K562 (cell line): Measurements from ENCODE around the gene ZCCHC24. TPM values are rescaled to one million over a fixed set of nuclear protein-coding genes. Genes with fewer than 3 reads are reported as not detected.

Experiments
- ARID2 ChIP-seq: fragments of 450-650 bp; IDR thresholded peaks from 2 replicates; pipeline ENCODE4 v1.6.1; 2017; ENCODE audit warnings: antibody characterized with exemption, mild to moderate bottlenecking
- ASH1L ChIP-seq: fragments of 450-650 bp; IDR thresholded peaks from 2 replicates; pipeline ENCODE4 v1.6.1; 2018; ENCODE audit warnings: borderline replicate concordance, mild to moderate bottlenecking, low read depth; ENCODE audit not compliant: partially characterized antibody
- HIVEP1 ChIP-seq: fragments of 250-450 bp; sonication (Bioruptor Pico); IDR thresholded peaks from 2 replicates; pipeline ENCODE4 v1.4.0; 2020; ENCODE audit warnings: mild to moderate bottlenecking
- IFI16 ChIP-seq: fragments of 250-450 bp; sonication (Bioruptor Pico); IDR thresholded peaks from 2 replicates; pipeline ENCODE4 v2.1.2; 2022; ENCODE audit warnings: mild to moderate bottlenecking, inconsistent platforms
- KDM2B ChIP-seq: fragments of 250-450 bp; sonication (Bioruptor Pico); IDR thresholded peaks from 2 replicates; pipeline ENCODE4 v1.8.0; 2021; ENCODE audit warnings: mild to moderate bottlenecking, moderate library complexity
- KDM4B ChIP-seq, 2 experiments: fragments of 450-650 bp in 1 of 2; sonication (generic) in 1 of 2; IDR thresholded peaks; 2 replicates each; pipeline ENCODE4 v1.6.1; 2016 to 2017; ENCODE audit warnings: borderline replicate concordance in 2 of 2, antibody characterized with exemption in 1 of 2, low read depth in 1 of 2, mild to moderate bottlenecking in 1 of 2
- KLF16 ChIP-seq: IDR thresholded peaks from 2 replicates; pipeline ENCODE4 v1.6.1; 2016; ENCODE audit warnings: antibody characterized with exemption
- MTF1 ChIP-seq: fragments of 250-450 bp; sonication (Bioruptor Pico); IDR thresholded peaks from 2 replicates; pipeline ENCODE4 v1.9.0; 2021; ENCODE audit warnings: moderate library complexity, mild to moderate bottlenecking, inconsistent platforms, borderline replicate concordance
- NFYB ChIP-seq: IDR thresholded peaks from 2 replicates; pipeline ENCODE4 v1.6.1; 2011; ENCODE audit warnings: mild to moderate bottlenecking, moderate library complexity; ENCODE audit not compliant: insufficient read length; ENCODE audit errors: extremely low read depth
- TBL1XR1 ChIP-seq, 2 experiments: IDR thresholded peaks; 2 replicates each; pipeline ENCODE4 v1.6.1; 2012; ENCODE audit warnings: improper control_type of control experiment in 2 of 2, low read length in 2 of 2, mild to moderate bottlenecking in 1 of 2
- ZNF23 ChIP-seq: fragments of 250-450 bp; sonication (Bioruptor Pico); IDR thresholded peaks from 2 replicates; pipeline ENCODE4 v1.4.0; 2020; ENCODE audit warnings: mild to moderate bottlenecking
- polyA plus RNA-seq, 8 experiments: library from polyadenylated mRNA; depleted of rRNA in 4 of 8; stranded (reverse) in 5 of 8; unstranded in 3 of 8; fragments of >200 nt; fragmentation: Nextera tagmentation in 2 of 8; fragmentation: Illumina TruSeq in 1 of 8; extraction: Ambion mirVana in 2 of 8; extraction: Trizol in 1 of 8; gene quantifications; 2 replicates each; pipeline versions ENCODE4 v1.2.1 to v1.2.3, GENCODE V29; 2011 to 2014; ENCODE audit warnings: inconsistent platforms in 1 of 8, missing spikeins in 1 of 8
- total RNA-seq, 7 experiments: library from RNA; depleted of rRNA in 6 of 7; stranded (reverse); fragments of >200 nt in 6 of 7; fragmentation: Illumina TruSeq in 2 of 7; extraction: Trizol in 2 of 7; gene quantifications; 2 replicates each; pipeline versions ENCODE4 v1.2.1 to v1.2.3, GENCODE V29; 2011 to 2021; ENCODE audit warnings: low replicate concordance in 1 of 7
- TF ChIP-seq, protein P1 (sequence below), 2 experiments: IDR thresholded peaks in 1 of 2; conservative IDR thresholded peaks in 1 of 2; 2 replicates each; pipeline ENCODE4 v1.6.1; 2016; ENCODE audit warnings: low read depth in 2 of 2, mild to moderate bottlenecking in 1 of 2, missing compliant biosample characterization in 1 of 2, missing genetic modification characterization in 1 of 2, moderate library complexity in 1 of 2
- TF ChIP-seq, protein P2 (sequence below): sonication (generic); formaldehyde crosslinking; IDR thresholded peaks from 2 replicates; pipeline ENCODE4 v1.9.0; 2022; ENCODE audit warnings: mild to moderate bottlenecking, missing genetic modification reagents
- TF ChIP-seq, protein P3 (sequence below), 2 experiments: fragments of 200-800 bp in 1 of 2; sonication (Bioruptor generic) in 1 of 2; sonication (generic) in 1 of 2; formaldehyde crosslinking in 1 of 2; IDR thresholded peaks in 1 of 2; conservative IDR thresholded peaks in 1 of 2; 2 replicates each; pipeline versions ENCODE4 v1.5.0 to v1.6.1; 2016 to 2020; ENCODE audit warnings: missing compliant biosample characterization in 1 of 2, missing genetic modification characterization in 1 of 2, missing genetic modification reagents in 1 of 2
- TF ChIP-seq, protein P4 (sequence below): fragments of 450-650 bp; formaldehyde crosslinking; IDR thresholded peaks from 2 replicates; pipeline ENCODE4 v1.4.0; 2020; ENCODE audit warnings: mild to moderate bottlenecking
- TF ChIP-seq, protein P5 (sequence below): IDR thresholded peaks from 3 replicates; pipeline ENCODE4 v1.6.1; 2011; ENCODE audit warnings: borderline replicate concordance, mild to moderate bottlenecking, moderate library complexity; ENCODE audit not compliant: insufficient read length; ENCODE audit errors: extremely low read depth
- TF ChIP-seq, protein P6 (sequence below): fragments of 450-650 bp; IDR thresholded peaks from 2 replicates; pipeline ENCODE4 v1.6.1; 2016; ENCODE audit warnings: missing biosample characterization, missing genetic modification characterization

ZCCHC24 gene
- total and polyA plus RNA-seq, 9 of the 15 experiments (the other 6 are each of a cell fraction or from before 2014, with no cell fraction given) = 0.84 to 11.0 (median 4.6) TPM

DNA sequence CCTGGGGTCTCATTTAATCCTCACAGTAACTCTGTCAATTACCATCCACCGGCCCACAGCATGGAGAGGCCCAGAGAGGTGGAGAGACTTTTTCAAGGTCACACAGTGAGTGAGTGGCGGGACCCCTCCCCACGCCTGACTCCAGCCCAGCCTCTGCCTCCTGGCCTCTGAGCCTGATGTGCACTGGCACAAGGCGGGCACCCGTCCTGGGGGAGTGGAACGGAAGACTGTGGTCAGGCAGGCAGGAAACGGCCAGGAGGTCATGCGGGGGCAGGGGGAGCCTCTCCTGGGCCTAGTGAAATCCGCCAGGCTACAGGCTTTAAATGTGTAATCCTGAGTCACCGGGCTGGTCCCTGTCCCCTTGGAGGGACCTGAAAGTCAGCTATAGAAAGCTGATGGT lies 32.2 kb downstream of the ZCCHC24 start (continued):
- TF ChIP-seq KDM4B (IDR thresholded peaks at IDR 0.05; ENCODE audit: borderline replicate concordance in 2 of 2, low read depth in 1 of 2) = no peak
- TF ChIP-seq KDM2B (CRISPR knock-in tag) = no peak
- TF ChIP-seq, protein P1, sequence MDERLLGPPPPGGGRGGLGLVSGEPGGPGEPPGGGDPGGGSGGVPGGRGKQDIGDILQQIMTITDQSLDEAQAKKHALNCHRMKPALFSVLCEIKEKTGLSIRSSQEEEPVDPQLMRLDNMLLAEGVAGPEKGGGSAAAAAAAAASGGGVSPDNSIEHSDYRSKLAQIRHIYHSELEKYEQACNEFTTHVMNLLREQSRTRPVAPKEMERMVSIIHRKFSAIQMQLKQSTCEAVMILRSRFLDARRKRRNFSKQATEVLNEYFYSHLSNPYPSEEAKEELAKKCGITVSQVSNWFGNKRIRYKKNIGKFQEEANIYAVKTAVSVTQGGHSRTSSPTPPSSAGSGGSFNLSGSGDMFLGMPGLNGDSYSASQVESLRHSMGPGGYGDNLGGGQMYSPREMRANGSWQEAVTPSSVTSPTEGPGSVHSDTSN (CRISPR knock-in tag; IDR thresholded peaks at IDR 0.05; ENCODE audit: low read depth) = no peak
- TF ChIP-seq, protein P1 (tag; conservative IDR thresholded peaks at IDR 0.05; ENCODE audit: low read depth) = no peak
- no peak for TF ChIP-seq TBL1XR1 (IDR thresholded peaks at IDR 0.05; ENCODE audit: low read length in 2 of 2)
- TF ChIP-seq, protein P2, sequence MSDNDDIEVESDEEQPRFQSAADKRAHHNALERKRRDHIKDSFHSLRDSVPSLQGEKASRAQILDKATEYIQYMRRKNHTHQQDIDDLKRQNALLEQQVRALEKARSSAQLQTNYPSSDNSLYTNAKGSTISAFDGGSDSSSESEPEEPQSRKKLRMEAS (CRISPR knock-in tag) = no peak
- TF ChIP-seq, protein P3, sequence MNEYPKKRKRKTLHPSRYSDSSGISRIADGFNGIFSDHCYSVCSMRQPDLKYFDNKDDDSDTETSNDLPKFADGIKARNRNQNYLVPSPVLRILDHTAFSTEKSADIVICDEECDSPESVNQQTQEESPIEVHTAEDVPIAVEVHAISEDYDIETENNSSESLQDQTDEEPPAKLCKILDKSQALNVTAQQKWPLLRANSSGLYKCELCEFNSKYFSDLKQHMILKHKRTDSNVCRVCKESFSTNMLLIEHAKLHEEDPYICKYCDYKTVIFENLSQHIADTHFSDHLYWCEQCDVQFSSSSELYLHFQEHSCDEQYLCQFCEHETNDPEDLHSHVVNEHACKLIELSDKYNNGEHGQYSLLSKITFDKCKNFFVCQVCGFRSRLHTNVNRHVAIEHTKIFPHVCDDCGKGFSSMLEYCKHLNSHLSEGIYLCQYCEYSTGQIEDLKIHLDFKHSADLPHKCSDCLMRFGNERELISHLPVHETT (CRISPR knock-in tag; conservative IDR thresholded peaks at IDR 0.05 in 1 of 2, IDR thresholded peaks at IDR 0.05 in 1 of 2) = no peak
- TF ChIP-seq, protein P4, sequence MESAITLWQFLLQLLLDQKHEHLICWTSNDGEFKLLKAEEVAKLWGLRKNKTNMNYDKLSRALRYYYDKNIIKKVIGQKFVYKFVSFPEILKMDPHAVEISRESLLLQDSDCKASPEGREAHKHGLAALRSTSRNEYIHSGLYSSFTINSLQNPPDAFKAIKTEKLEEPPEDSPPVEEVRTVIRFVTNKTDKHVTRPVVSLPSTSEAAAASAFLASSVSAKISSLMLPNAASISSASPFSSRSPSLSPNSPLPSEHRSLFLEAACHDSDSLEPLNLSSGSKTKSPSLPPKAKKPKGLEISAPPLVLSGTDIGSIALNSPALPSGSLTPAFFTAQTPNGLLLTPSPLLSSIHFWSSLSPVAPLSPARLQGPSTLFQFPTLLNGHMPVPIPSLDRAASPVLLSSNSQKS = no peak
- TF ChIP-seq HIVEP1 (CRISPR knock-in tag) = no peak
- no peak for TF ChIP-seq ZNF23
- TF ChIP-seq MTF1 (CRISPR knock-in tag) = no peak
- no peak for TF ChIP-seq NFYB
- no peak for TF ChIP-seq ASH1L
- TF ChIP-seq, protein P5, sequence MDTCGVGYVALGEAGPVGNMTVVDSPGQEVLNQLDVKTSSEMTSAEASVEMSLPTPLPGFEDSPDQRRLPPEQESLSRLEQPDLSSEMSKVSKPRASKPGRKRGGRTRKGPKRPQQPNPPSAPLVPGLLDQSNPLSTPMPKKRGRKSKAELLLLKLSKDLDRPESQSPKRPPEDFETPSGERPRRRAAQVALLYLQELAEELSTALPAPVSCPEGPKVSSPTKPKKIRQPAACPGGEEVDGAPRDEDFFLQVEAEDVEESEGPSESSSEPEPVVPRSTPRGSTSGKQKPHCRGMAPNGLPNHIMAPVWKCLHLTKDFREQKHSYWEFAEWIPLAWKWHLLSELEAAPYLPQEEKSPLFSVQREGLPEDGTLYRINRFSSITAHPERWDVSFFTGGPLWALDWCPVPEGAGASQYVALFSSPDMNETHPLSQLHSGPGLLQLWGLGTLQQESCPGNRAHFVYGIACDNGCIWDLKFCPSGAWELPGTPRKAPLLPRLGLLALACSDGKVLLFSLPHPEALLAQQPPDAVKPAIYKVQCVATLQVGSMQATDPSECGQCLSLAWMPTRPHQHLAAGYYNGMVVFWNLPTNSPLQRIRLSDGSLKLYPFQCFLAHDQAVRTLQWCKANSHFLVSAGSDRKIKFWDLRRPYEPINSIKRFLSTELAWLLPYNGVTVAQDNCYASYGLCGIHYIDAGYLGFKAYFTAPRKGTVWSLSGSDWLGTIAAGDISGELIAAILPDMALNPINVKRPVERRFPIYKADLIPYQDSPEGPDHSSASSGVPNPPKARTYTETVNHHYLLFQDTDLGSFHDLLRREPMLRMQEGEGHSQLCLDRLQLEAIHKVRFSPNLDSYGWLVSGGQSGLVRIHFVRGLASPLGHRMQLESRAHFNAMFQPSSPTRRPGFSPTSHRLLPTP = no peak
- TF ChIP-seq KLF16 = no peak
- no peak for TF ChIP-seq IFI16
- no peak for TF ChIP-seq ARID2
- TF ChIP-seq, protein P6, sequence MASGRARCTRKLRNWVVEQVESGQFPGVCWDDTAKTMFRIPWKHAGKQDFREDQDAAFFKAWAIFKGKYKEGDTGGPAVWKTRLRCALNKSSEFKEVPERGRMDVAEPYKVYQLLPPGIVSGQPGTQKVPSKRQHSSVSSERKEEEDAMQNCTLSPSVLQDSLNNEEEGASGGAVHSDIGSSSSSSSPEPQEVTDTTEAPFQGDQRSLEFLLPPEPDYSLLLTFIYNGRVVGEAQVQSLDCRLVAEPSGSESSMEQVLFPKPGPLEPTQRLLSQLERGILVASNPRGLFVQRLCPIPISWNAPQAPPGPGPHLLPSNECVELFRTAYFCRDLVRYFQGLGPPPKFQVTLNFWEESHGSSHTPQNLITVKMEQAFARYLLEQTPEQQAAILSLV = no peak
